Lower leg skin (tissue), 3 donors: ENCODE measurements around the gene EZR.

Source experiments
- CTCF ChIP-seq, 3 donors: fragments of 450-650 bp; IDR thresholded peaks; one replicate each; pipeline ENCODE4 v1.5.1; 2016; ENCODE audit warnings: antibody characterized with exemption in 3 of 3, mild to moderate bottlenecking in 3 of 3, moderate library complexity in 2 of 3
- POLR2A ChIP-seq, 2 donors: fragments of 450-650 bp; IDR thresholded peaks; one replicate each; pipeline ENCODE4 v1.6.1; 2016 to 2017; ENCODE audit warnings: antibody characterized with exemption in 2 of 2, mild to moderate bottlenecking in 1 of 2, moderate library complexity in 1 of 2

- TF ChIP-seq CTCF (IDR thresholded peaks at IDR 0.05) (no peak), POLR2A (IDR thresholded peaks at IDR 0.05) (no peak)
These were observed 10.1 kb downstream of the EZR start for GRCh38 chr6:158808941-158809678.
